Mesenchymal stem cell (in vitro differentiated cells and primary cell): ENCODE data around the gene PTGR3.

Experiments used
- DNase-seq: peaks from one replicate; pipeline ENCODE4 v3.0.0-alpha.2; 2013
- H2AFZ ChIP-seq: one replicate; pipeline ENCODE4 v1.6.1; 2013; ENCODE audit warnings: low read depth, mild to moderate bottlenecking, control low read depth, inconsistent platforms, low read length, moderate library complexity
- H2AK5ac ChIP-seq: 2 replicates; pipeline ENCODE4 v1.6.1; 2013; ENCODE audit warnings: low read length, moderate library complexity, mild to moderate bottlenecking, inconsistent platforms; ENCODE audit not compliant: severe bottlenecking
- H2BK120ac ChIP-seq: one replicate; pipeline ENCODE4 v1.6.1; 2013; ENCODE audit warnings: low read depth, mild to moderate bottlenecking, inconsistent platforms, low read length, moderate library complexity
- H2BK12ac ChIP-seq, 2 experiments: one replicate each; pipeline ENCODE4 v1.6.1; 2013; ENCODE audit warnings: inconsistent platforms in 2 of 2, low read length in 2 of 2, mild to moderate bottlenecking in 2 of 2, moderate library complexity in 2 of 2, control low read depth in 1 of 2
- H2BK15ac ChIP-seq: one replicate; pipeline ENCODE4 v1.6.1; 2013; ENCODE audit warnings: mild to moderate bottlenecking, low read depth, inconsistent platforms; ENCODE audit not compliant: poor library complexity, severe bottlenecking
- H2BK5ac ChIP-seq: 2 replicates; pipeline ENCODE4 v1.6.1; 2013; ENCODE audit warnings: low read depth, mild to moderate bottlenecking, low read length, control low read depth, inconsistent platforms; ENCODE audit not compliant: poor library complexity, severe bottlenecking
- H3K14ac ChIP-seq, 2 experiments: one replicate each; pipeline ENCODE4 v1.6.1; 2013; ENCODE audit warnings: inconsistent platforms in 2 of 2, low read length in 2 of 2, control low read depth in 1 of 2, mild to moderate bottlenecking in 1 of 2, moderate library complexity in 1 of 2
- H3K18ac ChIP-seq, 2 experiments: one replicate each; pipeline ENCODE4 v1.6.1; 2013; ENCODE audit warnings: inconsistent platforms in 2 of 2, low read length in 2 of 2, control low read depth in 1 of 2, low read depth in 1 of 2, mild to moderate bottlenecking in 1 of 2
- H3K23ac ChIP-seq, 2 experiments: one replicate each; pipeline ENCODE4 v1.6.1; 2013; ENCODE audit warnings: inconsistent platforms in 2 of 2, low read length in 2 of 2, mild to moderate bottlenecking in 2 of 2, moderate library complexity in 2 of 2, control low read depth in 1 of 2
- H3K27ac ChIP-seq: 2 replicates; pipeline ENCODE4 v1.5.1; 2013; ENCODE audit warnings: mild to moderate bottlenecking, moderate library complexity, low read length, control low read depth, inconsistent platforms; ENCODE audit not compliant: poor library complexity, severe bottlenecking
- H3K27me3 ChIP-seq, 2 experiments: 2 replicates each; pipeline versions ENCODE4 v1.6.1 to v1.7.0; 2013; ENCODE audit warnings: low read length in 2 of 2, mild to moderate bottlenecking in 2 of 2, moderate library complexity in 2 of 2, control low read depth in 1 of 2, inconsistent platforms in 1 of 2; ENCODE audit not compliant: control insufficient read depth in 1 of 2, insufficient read depth in 1 of 2
- H3K36me3 ChIP-seq, 2 experiments: 2 replicates each; pipeline versions ENCODE4 v1.6.1 to v1.7.0; 2013; ENCODE audit warnings: low read length in 2 of 2, control low read depth in 1 of 2, inconsistent platforms in 1 of 2, low read depth in 1 of 2, mild to moderate bottlenecking in 1 of 2; ENCODE audit not compliant: insufficient read depth in 2 of 2, control insufficient read depth in 1 of 2
- H3K4ac ChIP-seq, 2 experiments: one replicate each; pipeline ENCODE4 v1.6.1; 2013; ENCODE audit warnings: inconsistent platforms in 2 of 2, low read length in 2 of 2, mild to moderate bottlenecking in 2 of 2, moderate library complexity in 2 of 2, control low read depth in 1 of 2, low read depth in 1 of 2
- H3K4me1 ChIP-seq: 2 replicates; pipeline ENCODE4 v1.6.1; 2013; ENCODE audit warnings: low read depth, low read length, control low read depth; ENCODE audit not compliant: control insufficient read depth, insufficient read depth
- H3K4me2 ChIP-seq: 2 replicates; pipeline ENCODE4 v1.6.1; 2013; ENCODE audit warnings: low read length, mild to moderate bottlenecking, inconsistent platforms; ENCODE audit not compliant: poor library complexity, severe bottlenecking
- H3K4me3 ChIP-seq, 2 experiments: 2 replicates each; pipeline versions ENCODE4 v1.5.1 to v1.7.0; 2013; ENCODE audit warnings: low read length in 2 of 2, mild to moderate bottlenecking in 2 of 2, control low read depth in 1 of 2, low read depth in 1 of 2; ENCODE audit not compliant: insufficient read depth in 1 of 2
- H3K79me1 ChIP-seq: replicated peaks from 2 replicates; pipeline ENCODE4 v1.6.1; 2013; ENCODE audit warnings: mild to moderate bottlenecking, control low read depth, low read length, inconsistent platforms; ENCODE audit not compliant: poor library complexity, severe bottlenecking
- H3K9ac ChIP-seq: 2 replicates; pipeline ENCODE4 v1.7.0; 2013; ENCODE audit warnings: mild to moderate bottlenecking, low read length, moderate library complexity
- H3K9me3 ChIP-seq: 2 replicates; pipeline ENCODE4 v1.7.0; 2013; ENCODE audit warnings: mild to moderate bottlenecking, low read length; ENCODE audit not compliant: control insufficient read depth
- H4K8ac ChIP-seq: one replicate; pipeline ENCODE4 v1.6.1; 2013; ENCODE audit warnings: inconsistent platforms, mild to moderate bottlenecking, low read length, moderate library complexity
- H4K91ac ChIP-seq: one replicate; pipeline ENCODE4 v1.6.1; 2013; ENCODE audit warnings: mild to moderate bottlenecking, low read length, inconsistent platforms
- WGBS: methylation state at CpG from one replicate; pipeline ENCODE4 v1.1.7; 2013; ENCODE audit warnings: mixed read lengths; 5-methylcytosine and 5-hydroxymethylcytosine counted together

The PTGR3 gene

GRCh38 chr18:75164479-75164878, 44.5 kb downstream of the PTGR3 start:
- Histone ChIP-seq H2BK12ac (no peak overlapping the region), H3K4me2 (no peak overlapping the region), H3K9me3 (no peaks in the 10 kb centered on the region), H3K4me1 (no peaks in the 10 kb centered on the region), H3K9ac (no peak overlapping the region), H3K23ac (no peak overlapping the region), H3K14ac (no peak overlapping the region), H4K8ac (no peak overlapping the region), H3K4ac (no peak overlapping the region), H2BK120ac (no peak overlapping the region), H2AK5ac (no peak overlapping the region), H3K18ac (no peak overlapping the region), H3K79me1 (no peaks in the 10 kb centered on the region), H4K91ac (no peak overlapping the region), H3K27me3 (peaks cover 6 to 12% of the 10 kb centered on the region in 2 experiments), H3K36me3 (no peaks in the 10 kb centered on the region), H2AFZ (no peak overlapping the region), H2BK15ac (no peak overlapping the region), H3K4me3 (no peak overlapping the region), H3K27ac (no peak overlapping the region), H2BK5ac (no peak overlapping the region)
- DNase-seq, result no peak
- WGBS, result 98% methylated on average over 3 of the region's 3 CpGs

- H2BK120ac ChIP-seq, result no peak overlapping the region
- no peak overlapping the region for H3K18ac ChIP-seq
- no peak overlapping the region for H3K14ac ChIP-seq
- no peak overlapping the region for H4K91ac ChIP-seq
- no peak for DNase-seq
- no peak overlapping the region for H3K4me3 ChIP-seq
- H3K23ac ChIP-seq, result no peak overlapping the region
- H2BK15ac ChIP-seq, result no peak overlapping the region
- H2BK5ac ChIP-seq, result no peak overlapping the region
- no peaks in the 10 kb centered on the region for H3K9me3 ChIP-seq
- no peak overlapping the region for H2AK5ac ChIP-seq
- no peak overlapping the region for H3K4me2 ChIP-seq
- no peaks in the 10 kb centered on the region for H3K4me1 ChIP-seq
- H3K4ac ChIP-seq, result no peak overlapping the region
- no peak overlapping the region for H4K8ac ChIP-seq
- peaks cover 4 to 18% of the 10 kb centered on the region in 2 experiments for H3K27me3 ChIP-seq
- H3K36me3 ChIP-seq, result no peaks in the 10 kb centered on the region
- no peaks in the 10 kb centered on the region for H3K79me1 ChIP-seq
- no peak overlapping the region for H2BK12ac ChIP-seq
- H3K27ac ChIP-seq, result no peak overlapping the region
- H2AFZ ChIP-seq, result no peak overlapping the region
- 96% methylated on average over 4 of the region's 4 CpGs for WGBS
- H3K9ac ChIP-seq, result no peak overlapping the region
Measured at GRCh38 chr18:75163736-75164135, 45.2 kb downstream of the PTGR3 start.

- Histone ChIP-seq H2AK5ac (no peak overlapping the region), H3K27me3 (peaks cover 4 to 19% of the 10 kb centered on the region in 2 experiments), H4K8ac (no peak overlapping the region), H2BK12ac (no peak overlapping the region), H3K4ac (no peak overlapping the region), H3K27ac (no peak overlapping the region), H3K4me2 (no peak overlapping the region), H4K91ac (no peak overlapping the region), H3K9me3 (no peaks in the 10 kb centered on the region), H2BK5ac (no peak overlapping the region), H2AFZ (no peak overlapping the region), H3K9ac (no peak overlapping the region), H3K4me3 (no peak overlapping the region), H3K18ac (no peak overlapping the region), H3K14ac (no peak overlapping the region), H2BK15ac (no peak overlapping the region), H3K23ac (no peak overlapping the region), H3K79me1 (no peaks in the 10 kb centered on the region), H3K36me3 (no peaks in the 10 kb centered on the region), H3K4me1 (no peaks in the 10 kb centered on the region), H2BK120ac (no peak overlapping the region)
- WGBS, result 85% methylated on average over 4 of the region's 4 CpGs
- DNase-seq, result no peak
Measured at GRCh38 chr18:75162978-75163377, 46.0 kb downstream of the PTGR3 start.

DNA sequence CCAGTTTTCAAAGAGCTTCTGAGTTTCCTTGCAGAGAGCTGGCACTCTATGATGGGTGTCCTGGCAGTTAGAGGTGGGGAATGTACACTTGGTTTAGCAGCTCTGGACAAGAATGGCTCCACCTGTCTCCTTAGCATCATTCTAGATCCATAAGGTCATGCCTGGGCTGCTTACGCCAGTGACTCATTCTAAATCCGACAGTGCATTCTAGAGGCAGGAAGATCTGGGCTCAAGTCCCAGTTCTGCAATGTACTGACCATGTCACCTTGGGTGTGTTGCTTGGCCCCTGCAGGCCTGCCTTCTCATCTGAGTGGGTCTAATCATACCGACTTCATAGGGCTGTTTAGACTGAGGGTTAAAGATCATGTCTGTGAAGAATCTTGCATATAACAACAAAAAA, 46.5 kb downstream of the PTGR3 start:
- Histone ChIP-seq H3K14ac (no peak overlapping the region), H2BK120ac (no peak overlapping the region), H3K79me1 (no peaks in the 10 kb centered on the region), H3K18ac (no peak overlapping the region), H4K91ac (no peak overlapping the region), H3K4ac (no peak overlapping the region), H3K9ac (no peak overlapping the region), H4K8ac (no peak overlapping the region), H2BK5ac (no peak overlapping the region), H3K4me1 (no peaks in the 10 kb centered on the region), H2AFZ (no peak overlapping the region), H2AK5ac (no peak overlapping the region), H3K27ac (no peak overlapping the region), H2BK15ac (no peak overlapping the region), H3K23ac (no peak overlapping the region), H3K9me3 (no peaks in the 10 kb centered on the region), H3K4me2 (no peak overlapping the region), H3K36me3 (no peaks in the 10 kb centered on the region), H3K27me3 (peaks cover 4 to 19% of the 10 kb centered on the region in 2 experiments), H3K4me3 (no peak overlapping the region), H2BK12ac (no peak overlapping the region)
- 79% methylated on average over 2 of the region's 3 CpGs for WGBS
- DNase-seq, result no peak
